ENCODE data around the gene DPEP3. TPM values are rescaled to one million over a fixed set of nuclear protein-coding genes. Genes with fewer than 3 reads are reported as not detected.
"Not testable (repeated sequence)": the region's sequence is repeated elsewhere in the genome, so short reads cannot be mapped to it uniquely, and the experiment has no call there.

DPEP3 gene
- polyA plus RNA-seq, 5 donors: 0.05 TPM; not detected in 4

DNA sequence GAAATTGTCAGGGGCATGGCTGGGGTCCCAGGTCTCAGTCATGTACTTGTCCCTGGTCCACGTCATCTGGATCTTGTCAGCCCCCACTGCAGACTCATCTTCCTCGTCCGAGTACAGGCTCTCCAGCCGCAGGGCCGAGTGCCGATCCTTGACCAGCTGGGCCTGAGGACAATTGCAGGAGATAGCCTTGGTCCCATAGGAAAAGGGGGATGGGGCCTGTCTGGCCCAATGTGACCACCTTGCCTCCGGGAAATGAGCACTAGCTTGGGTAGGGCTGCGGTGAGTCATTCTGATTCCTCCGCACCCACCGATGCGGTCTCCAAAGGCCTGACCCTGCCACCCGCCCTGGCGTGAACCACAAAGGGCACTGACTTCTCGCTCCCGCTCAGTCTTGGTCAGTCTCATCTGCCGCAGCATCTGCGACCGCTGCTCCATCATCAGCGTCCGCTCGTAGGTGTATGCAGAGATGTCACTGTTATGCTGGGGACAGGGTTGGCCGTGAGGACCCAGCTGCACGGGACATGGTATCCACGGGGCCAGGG, 34.8 kb downstream of the DPEP3 start:
- no peak for DNase-seq

DNA sequence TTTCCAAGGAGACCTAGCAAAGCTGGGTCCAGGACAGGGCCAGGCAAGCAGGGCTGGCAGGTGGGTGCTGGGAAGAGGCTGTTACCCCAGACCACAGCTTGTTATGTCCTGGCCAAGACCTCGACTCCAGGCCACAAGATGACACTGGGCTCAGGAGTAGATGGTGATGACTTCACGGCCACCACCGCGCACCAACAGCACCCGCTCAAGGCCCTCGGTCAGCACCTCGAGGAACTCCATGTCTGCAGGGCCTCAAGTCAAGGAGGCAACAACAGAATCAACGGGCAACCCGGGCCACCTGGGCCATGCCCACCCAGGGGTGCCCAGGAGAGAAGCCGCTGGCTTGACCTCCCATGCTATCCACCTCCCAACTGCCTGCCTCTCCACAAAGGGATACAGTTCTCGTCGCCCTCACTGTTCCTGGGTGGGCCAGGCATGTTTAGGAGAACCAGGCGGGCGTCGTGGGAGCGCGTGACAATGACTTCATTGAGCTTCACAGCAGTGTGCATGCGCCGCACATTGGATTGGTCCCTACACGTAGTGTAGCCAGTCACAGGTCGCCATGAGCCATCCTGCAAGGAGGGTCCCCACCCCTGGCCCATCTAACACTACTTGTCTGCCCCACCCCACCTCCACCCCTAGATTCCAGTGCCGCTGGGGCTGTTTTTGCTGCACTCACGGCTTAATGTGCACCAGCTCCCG, 35.5 kb downstream of the DPEP3 start:
- no peak for DNase-seq

DNA sequence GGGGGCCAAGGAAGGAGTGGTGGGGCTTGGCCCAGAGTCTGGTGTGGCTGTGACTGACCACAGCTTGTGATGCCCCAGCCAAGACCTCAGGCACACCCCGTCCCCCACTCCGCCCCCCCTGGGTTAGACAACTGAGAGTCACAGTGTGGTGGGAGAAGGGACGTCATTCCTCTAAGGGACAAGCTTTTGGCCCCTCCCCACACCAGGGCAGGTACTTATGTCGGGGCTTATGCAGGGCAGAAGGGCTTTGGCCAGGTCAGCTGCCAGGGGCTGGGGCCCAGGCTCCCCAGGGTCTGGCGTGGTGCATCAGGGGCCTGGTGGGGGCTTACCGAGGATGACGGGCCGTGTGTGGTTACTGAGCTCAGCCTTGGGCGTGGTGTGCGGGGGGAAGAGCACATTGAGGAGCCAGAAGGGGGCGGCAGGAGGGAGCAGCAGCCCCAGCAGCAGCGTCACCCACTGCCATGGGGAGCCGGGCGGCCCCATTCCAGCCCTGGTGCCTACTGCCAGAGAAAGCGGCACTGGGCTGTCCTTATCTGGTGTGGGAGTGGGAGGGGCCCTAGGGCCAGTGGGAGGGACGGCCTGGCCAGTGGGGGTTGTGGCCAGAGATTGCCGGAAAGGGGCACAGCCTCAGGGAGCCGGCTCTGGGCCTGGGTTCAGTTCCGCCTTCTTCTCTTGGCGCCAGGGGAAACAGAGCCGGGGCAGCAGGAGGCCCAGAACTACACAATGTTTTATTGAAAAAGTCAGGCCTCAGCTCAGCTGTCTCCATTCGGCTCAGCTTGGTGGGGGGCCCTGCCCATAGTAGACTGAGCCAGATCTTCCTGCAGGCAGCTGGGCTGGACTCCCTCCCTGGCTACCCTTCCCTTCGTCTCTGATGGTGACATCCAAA, 36.4 kb downstream of the DPEP3 start, which contains the start of gene LCAT:
Gene LCAT (minus strand): TSS at position 502 of the 886 bp plus-strand sequence. CDS start 19 bp downstream, at position 483.
- DNase-seq: peak; percentile 25 to 42

DNA sequence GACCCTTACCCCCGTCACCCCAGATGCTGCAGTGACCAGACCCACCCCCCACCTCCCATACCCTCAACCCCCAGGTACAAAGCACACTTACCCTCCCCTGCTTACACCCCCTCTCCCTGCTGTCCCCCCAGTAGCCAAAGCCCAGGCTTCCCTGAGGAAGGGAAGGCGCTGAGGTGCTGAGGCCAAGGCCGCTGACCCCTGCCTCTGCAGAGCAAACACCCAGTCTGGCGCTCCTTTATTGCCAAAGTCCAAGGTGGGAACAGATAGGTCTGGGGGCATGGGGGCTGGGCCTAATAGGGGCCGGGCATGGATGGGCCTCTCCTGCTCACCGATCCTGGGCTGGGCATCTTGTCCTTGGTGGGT, 37.1 kb downstream of the DPEP3 start:
- no peak for DNase-seq

DNA sequence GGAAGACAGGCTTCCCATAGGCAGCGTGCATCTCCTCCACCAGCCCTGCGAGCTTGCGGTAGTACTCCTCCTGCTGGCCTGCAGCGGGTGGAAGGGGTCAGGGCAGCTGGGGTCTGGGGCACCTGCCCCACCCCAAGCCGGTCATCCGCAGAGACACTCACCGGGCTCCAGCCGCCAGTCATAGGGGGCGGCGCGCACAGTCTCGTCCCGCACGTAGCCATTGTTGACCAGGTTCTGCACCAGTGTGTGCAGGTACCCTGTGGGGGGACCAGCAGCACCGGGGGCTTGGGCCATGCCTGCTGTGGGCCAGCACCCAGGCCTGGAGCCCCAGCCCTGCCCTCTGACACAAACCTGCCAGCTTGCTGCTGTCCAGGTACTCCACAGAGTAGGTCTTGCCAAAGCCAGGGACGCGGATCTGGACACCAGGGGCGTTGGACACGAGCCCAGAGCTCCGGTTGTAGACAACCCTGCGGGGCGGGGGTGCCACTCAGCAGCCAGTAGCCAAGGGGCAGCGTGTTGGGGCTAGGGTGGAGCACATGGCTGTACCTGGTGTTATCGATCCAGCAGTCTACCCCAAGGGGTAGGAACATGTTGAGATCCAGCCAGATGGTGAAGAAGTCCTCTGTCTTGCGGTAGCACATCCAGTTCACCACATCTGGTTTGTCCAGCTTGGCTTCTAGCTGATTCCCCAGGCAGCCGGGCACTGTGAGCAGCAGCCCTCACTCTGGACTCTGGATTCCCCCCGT, 37.6 kb downstream of the DPEP3 start:
- DNase-seq: no peak

DNA sequence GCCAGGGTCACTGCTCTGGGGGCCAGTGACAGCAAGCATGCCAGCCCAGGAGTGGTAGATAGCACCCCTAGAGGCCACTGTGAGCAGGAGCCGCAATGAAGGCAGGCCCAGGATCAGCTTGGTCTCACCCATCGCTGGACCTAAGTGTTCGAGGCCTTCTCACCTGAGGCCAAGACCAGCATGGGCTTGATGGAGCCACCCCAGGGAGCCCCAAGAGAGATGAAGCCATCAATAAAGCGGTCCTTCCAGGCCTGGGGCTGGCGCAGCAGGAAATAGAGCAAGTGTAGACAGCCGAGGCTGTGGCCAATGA, 38.1 kb downstream of the DPEP3 start:
- DNase-seq: no peak

DNA sequence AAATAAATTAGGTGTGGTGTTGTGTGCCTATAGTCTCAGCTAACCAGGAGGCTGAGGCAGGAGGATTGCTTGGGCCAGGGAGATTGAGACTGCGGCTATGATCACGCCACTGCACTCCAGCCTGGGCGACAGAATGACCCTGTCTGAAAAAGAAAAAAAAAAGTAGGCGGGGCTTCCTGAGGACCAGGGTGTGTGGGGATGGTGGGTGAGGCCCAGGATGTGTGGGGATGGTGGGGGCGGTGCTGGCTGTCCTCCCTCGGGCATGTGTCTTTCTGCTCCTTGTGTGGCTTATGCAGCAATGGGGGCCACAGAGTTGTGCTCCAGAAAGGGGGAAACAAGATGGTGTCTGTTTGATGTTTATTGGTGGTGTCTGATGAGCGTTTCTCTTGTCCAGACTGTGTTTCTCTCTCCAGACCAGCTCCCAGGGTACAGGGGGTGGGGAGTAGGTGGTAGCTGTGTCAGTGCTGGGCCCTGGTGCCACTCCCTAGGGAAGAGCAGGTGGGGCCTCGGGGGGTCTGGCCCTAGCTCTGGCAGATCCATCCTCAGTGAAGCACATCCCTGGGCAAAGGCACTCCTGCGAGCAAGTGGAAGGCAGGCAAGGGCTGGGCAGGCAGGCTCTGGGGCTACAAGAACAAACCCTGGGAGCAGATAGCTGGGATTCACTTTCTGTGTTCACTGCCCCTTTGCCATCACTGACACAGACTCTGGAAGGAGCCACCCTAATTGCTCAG, 38.7 kb downstream of the DPEP3 start:
- DNase-seq: no peak

DNA sequence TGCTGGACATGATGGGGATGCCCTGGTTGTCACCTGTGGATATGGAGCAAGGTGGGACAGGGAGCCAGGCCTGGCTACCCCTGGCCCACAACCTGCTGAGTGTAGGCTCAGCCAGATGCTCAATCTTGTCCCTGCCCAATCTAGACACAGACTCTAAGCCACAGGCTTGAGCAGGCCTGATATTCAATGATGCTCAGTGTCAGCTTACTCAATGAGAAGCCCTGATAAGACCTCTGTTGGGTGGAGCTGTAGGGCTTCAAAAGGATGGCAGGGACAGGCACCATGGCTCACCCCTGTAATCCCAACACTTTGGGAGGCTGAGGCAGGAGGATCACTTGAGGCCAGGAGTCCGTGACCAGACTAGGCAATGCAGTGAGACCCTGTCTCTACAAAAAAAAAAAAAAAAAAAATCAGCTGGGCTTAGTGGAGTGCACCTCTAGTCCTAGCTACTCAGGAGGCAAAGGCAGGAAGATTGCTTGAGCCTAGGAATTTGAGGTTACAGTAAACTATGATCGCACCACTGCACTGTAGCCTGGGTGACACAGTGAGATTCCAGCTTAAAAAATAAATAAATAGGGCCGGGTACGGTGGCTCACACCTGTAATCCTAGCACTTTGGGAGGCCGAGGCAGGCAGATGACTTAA, 39.7 kb downstream of the DPEP3 start:
- DNase-seq: no peak

DNA sequence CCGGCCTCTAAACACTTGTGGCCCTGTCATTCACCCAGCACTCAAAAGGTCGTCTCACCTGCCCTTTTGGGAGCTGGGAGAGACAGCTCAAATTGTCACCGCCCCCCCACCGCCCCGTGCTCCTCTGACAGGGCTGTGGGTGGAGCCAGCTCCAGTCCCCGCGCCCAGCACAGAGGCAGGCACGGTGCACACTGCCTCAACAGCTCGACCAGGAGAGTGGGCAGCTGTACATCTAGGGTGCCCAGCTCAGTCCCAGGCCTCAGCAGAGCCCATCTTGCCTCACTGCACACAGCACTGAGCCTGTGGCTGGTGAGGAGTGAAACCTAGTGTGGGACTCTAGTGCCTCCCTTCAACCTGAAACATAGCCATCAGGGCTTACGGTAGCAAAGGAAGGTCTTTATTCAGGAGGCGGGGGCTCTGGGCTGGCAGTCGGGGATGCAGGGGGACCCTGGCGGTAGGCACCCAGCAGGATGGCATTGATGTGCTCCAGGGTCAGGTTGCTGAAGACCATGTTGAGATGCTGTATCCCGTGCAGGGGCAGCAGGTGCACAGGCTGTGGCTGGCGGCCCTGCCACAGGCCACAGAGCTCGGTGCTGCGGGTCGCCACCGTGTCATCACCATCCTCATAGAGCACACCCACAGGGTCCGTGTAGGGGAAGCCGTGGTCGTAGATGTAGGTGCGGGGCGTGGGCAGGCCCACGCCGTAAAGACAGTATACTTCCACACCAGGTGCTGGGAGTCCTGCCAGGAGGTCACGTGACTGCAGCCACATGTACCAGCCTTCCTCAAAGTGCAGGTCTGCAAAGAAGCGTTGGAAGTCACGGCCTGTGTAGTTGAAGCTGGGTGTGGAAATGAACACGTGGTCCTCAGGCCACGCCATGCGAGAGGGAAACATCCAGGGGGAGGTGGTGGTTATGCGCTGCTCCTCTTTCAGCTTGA, 40.5 kb downstream of the DPEP3 start:
- no peak for DNase-seq

DNA sequence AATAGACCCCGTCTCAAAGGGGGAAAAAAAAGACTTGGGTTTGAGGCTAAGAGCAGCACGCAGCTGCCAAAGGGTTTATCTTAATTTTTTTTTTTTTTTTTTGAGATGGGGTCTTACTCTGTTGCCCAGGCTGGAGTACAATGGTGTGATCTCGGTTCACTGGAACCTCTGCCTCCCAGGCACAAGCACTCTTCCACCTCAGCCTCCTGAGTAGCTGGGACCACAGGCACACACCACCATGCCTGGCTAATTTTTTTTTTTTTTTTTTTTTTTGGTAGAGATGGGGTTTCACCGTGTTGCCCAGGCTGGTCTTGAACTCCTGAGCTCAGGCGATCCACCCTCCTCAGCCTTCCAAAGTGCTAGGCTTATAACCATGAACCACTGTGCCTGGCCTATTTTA, 42.6 kb downstream of the DPEP3 start:
- not testable (repeated sequence) for DNase-seq

DNA sequence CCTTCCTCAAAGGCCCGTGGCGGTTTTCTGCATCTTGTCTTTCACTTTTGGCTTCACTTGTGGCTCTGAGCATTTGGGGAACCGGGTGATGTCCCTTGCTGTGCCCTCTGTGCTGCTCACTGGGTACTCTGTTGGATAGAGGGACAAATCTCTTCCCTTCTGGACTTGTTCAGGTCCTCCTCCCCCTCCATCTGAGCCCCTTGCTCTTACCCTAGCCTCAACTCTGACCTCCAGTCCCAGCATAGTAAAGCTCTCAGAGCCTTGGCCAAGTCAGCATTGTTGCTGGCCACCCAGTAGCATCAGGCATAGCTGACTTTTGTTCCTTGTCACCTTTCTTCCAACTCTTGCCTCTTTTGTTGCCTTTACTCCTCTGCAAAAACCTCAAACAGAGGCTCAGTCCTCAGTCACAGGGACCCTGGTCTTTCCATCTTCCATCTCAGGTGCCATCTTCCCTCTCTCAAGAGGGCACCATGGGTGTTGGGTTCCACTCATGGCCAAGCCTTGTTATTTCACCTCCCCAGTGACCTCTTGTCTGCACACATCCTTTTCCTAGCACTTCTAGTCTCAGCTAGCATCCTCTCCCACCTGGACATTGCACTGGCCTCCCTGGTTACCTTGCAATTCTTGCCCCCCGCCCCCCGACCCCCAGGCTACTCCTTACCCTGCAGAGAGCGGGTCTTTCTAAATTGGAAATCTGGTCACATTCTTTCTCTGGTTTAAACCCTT, 43.3 kb downstream of the DPEP3 start:
- peak in 1 of 2 donors; percentile 59 for DNase-seq

DNA sequence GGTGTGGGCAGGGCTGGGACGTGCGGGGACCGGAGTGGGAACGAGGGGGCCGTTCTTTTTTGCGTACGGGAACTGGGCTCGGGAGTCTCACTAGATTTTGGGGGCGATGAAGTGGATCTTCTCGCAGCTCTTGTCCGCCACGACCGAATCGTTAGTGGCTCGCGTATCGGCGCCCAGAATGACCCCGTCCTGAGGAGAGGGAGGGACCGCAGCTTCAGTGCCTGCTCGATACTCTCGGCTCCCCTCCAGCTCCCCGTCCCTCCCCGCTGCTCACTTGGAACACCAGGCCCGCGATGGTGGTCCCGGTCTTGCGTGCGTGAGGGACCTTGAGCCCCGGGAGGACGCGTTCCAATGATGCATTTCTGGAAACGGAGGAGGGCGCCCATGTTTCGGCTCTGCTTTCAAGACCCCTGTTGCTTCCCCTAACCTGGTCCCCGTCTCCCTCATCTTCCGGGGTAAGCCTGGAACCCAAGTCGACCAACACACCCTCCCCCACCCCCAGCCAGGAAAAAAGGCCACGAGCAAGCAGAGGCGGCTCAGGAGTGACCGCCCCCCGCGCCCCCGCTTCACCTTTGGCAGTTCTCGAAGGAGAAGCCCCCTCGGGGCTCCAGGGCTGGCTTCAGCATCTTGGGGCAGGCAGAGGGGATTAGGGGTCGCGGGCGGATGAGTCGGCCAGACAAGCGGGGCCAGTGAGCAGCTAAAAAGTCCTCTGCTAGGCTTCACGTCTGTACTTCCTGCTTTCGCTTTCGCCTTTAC, 44.0 kb downstream of the DPEP3 start, which contains the start of gene PSMB10:
Gene PSMB10 (minus strand): TSS at position 727 of the 756 bp plus-strand sequence. CDS start 101 bp downstream, at position 626.
- DNase-seq: peak; percentile 37 to 47

DNA sequence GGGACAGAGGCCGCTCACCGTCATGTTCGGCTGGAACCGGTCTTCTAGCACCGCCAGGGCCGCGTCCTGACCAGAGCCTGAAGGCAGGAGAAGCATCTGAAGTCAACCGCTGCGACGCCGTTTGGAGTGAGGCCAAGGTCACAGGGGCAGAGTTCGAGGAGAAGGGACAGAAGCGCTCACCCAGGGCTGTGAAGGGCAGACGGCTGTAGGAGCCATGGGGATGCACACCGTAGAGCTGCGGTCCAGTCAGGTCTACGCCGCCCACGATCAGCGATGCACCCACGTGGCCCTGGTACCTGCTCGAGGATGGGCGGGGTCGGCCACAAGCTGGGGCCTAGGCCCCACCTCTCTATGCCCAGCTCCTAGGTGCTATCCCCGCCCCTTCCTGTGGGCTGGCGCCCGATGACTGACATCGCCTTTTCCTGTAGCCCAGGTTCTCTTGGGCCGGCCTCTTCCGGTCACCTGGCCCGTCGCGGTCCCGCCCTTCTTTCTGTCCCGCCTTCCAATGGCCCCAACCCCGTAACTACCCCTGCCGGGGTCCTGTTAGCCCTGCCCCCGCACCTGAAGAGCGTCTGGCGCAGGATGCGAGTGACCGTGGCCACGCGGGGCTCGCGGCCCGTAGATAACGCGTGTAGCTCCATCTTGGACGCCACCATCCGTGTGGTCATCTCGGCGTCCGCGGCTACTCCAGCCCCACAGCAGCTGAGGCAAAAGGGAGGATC, 44.7 kb downstream of the DPEP3 start:
- DNase-seq: peak; percentile 93

DNA sequence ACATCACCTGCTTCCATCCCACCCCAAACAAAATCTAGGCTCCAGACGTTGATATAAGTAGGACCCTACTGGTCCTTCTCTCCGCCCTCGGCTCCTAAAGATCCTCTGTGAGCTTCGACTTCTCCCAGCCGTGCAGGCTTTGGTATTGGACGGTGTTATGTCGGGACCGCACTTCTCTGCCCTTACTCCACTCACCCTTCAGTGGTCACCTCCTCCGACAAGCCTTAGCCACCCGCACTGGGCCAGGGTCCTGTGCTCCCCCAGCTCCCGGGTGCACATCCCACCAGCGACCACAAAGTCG, 45.2 kb downstream of the DPEP3 start:
- no peak for DNase-seq

DNA sequence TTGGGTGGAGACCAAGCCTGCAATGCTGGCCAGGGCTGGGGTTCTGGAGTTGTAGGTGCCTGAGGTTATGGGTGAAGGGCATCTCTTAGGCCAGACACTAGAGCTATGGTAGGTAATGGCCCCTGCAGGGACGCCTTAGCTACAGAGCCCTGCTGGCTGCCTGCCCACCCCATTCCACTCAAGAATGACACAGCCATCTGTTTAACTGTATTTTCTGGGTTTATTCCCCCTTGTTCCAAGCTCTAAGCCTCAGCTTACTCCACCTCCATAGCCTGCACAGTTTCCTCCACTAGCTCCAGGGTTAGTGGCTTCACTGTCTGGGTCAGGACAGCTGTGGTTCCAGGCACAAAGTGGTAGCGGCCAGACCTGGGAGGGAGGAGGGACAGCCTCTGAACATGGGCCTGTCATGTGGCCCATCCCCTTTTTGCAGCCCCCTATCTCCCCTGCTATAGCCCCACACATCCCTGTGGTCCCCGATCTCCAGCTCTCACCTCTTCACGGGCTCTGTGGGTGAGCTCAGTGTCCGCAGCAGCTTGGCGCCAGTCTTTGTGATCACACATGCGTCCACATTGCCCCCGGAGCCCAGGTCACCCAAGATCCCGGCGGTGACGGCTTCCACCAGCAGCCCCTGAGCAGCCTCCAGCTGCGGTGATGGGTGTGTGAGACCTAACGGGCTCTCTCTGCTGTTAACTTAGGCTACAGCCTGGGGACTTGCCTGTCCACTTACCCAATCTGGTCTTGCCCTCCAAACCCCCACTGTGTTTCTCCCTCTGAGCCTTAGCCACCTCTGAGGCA, 45.8 kb downstream of the DPEP3 start:
- DNase-seq: no peak

DNA sequence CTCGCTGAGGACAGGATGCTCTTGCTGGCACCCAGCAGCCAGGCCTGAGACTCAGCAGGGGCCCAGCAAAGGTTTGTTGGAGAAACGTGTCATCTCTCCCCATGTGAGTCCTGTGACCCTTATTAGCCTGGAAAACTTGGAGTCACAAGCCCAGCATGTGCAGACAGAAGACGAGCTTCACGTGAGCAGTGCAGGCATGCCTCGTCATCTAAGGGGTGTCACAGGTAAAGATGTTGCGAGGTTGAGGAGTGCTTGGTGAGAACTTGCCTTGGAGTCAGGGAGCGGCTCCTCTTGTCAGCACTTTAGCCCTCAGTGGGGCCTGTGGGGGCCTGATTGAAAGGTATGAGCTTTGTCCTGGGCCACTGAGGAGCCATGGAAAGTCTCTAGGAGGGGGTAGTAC, 46.5 kb downstream of the DPEP3 start:
- DNase-seq: no peak

DNA sequence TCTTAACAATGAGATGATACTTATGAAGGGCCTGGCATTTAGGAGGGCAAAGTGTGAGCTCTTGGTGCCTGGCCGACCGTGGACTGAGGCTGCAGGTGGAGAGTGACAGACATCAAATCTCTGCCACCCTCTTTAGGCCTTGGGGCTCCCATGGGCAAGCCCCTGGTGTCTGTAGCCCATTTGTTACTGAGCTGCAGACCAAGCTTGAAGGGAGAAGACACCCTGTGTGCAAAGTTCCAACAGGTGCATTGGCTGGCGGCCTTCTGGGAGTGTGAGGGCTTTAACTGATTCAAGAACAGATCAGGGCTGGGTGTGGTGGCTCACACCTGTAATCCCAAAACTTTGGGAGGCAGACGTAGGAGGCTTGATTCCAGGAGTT, 47.8 kb downstream of the DPEP3 start:
- DNase-seq: no peak

Data from right lung (tissue), 5 donors.